ENCODE results near the gene SLC27A2. TPM values are rescaled to one million over a fixed set of nuclear protein-coding genes. Genes with fewer than 3 reads are reported as not detected.
"Not testable (repeated sequence)": the region's sequence is repeated elsewhere in the genome, so short reads cannot be mapped to it uniquely, and the experiment has no call there.

Gene SLC27A2
- total RNA-seq, result 10 to 100 TPM in 1 of 6 donors, 1 to 10 TPM in 4, under 1 TPM in 1; 0.66 to 18.2 (median 2.5) TPM

DNA sequence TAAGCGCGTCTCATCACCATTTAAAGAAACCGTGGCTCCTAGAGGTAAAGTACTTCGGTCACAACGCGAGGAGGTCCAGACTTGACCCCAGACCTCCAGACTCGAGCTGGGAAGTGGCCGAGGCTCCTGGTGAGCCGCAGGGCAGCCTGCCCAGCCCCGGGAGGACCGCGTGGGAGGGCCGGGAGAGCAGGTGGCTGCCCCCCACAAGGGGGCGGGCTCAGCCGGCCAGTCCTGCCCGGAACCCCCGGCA is at the start of gene SLC27A2:
SLC27A2 (plus strand) TSS at position 228 of the 250 bp plus-strand sequence. CDS start 232 bp downstream, outside the sequence.
- WGBS, 2 donors, result 6 to 18% methylated on average over 9 to 11 of the region's 17 CpGs
- no peak for DNase-seq
- no peaks in the 10 kb centered on the region for H3K36me3 ChIP-seq
- H3K27me3 ChIP-seq, result no peaks in the 10 kb centered on the region
- H3K4me3 ChIP-seq, result peak within 1 kb of the TSS; percentile 19 to 66 (median 54)
- no peaks in the 10 kb centered on the region for H3K9me3 ChIP-seq
- H3K27ac ChIP-seq, result no peak within 1 kb of the TSS
- peaks cover 4 to 16% (median 15%) of the 10 kb centered on the region in 4 donors for H3K4me1 ChIP-seq
- peak; percentile 32 to 71 for ATAC-seq (ENCODE audit: low FRiP score in 2 of 2)
- TF ChIP-seq, protein P1, sequence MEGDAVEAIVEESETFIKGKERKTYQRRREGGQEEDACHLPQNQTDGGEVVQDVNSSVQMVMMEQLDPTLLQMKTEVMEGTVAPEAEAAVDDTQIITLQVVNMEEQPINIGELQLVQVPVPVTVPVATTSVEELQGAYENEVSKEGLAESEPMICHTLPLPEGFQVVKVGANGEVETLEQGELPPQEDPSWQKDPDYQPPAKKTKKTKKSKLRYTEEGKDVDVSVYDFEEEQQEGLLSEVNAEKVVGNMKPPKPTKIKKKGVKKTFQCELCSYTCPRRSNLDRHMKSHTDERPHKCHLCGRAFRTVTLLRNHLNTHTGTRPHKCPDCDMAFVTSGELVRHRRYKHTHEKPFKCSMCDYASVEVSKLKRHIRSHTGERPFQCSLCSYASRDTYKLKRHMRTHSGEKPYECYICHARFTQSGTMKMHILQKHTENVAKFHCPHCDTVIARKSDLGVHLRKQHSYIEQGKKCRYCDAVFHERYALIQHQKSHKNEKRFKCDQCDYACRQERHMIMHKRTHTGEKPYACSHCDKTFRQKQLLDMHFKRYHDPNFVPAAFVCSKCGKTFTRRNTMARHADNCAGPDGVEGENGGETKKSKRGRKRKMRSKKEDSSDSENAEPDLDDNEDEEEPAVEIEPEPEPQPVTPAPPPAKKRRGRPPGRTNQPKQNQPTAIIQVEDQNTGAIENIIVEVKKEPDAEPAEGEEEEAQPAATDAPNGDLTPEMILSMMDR (IDR thresholded peaks at IDR 0.05), result peak in 3 of 6 experiments; percentile 33 to 57 (median 33)
- no peak for TF ChIP-seq POLR2AphosphoS5 (IDR thresholded peaks at IDR 0.05)

DNA sequence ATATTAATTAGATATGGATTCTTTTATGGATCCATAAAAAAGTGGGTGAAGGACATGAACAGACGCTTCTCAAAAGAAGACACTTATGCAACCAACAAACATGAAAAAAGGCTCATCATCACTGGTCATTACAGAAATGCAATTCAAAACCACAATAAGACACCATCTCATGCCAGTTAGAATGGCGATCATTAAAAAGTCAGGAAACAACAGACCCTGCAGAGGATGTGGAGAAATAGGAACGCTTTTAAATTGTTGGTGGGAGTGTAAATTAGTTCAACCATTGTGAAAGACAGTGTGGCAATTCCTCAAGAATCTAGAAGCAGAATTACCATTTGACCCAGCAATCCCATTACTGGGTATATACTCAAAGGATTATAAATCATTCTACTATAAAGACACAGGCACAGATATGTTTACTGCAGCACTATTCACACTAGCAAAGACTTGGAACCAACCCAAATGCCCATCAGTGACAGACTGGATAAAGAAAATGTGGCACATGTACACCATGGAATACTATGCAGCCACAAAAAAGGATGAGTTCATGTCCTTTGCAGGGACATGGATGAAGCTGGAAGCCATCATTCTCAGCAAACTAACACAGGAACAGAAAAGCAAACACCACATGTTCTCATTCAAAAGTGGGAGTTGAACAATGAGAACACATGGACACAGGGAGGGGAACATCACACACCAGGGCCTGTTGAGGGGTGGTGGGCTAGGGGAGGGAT is 49.6 kb upstream of the SLC27A2 start:
- H3K4me3 ChIP-seq; H3K36me3 ChIP-seq; H3K27ac ChIP-seq; ATAC-seq (ENCODE audit: low FRiP score in 2 of 2); DNase-seq; H3K27me3 ChIP-seq; H3K4me1 ChIP-seq; H3K9me3 ChIP-seq: not testable (repeated sequence)
- WGBS, 2 donors, result 60 to 75% methylated on average over 3 of the region's 3 CpGs

DNA sequence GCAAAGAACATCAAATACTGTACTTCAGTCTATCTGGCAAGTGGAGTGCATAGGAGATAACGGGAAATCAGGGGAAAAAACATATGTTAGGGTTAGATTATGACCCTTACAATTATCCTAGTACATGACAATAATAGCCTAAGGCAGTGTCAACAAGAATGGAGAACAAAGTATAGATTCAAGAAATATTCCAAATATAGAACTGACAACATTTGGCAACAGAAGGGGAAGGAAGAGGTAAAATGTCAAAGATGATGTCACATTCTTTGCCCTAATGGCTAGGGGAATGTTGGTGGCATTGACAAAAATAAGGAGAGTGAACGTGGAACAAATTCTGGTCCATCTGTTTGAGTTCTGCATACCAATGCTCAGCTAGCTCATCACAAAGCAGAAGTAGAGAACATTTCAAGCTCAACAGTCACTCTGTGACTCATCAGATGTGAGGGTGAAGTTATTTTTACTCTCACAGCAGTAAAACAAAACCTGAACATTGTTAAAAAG is 47.4 kb upstream of the SLC27A2 start:
- 12 to 22% methylated on average over 2 of the region's 2 CpGs for WGBS, 2 donors
- H3K27me3 ChIP-seq, result no peaks in the 10 kb centered on the region
- H3K4me1 ChIP-seq, result peaks cover 0 to 7% (median 0%) of the 10 kb centered on the region in 4 donors
- ATAC-seq (ENCODE audit: low FRiP score in 2 of 2) (peak in 1 of 2 donors; percentile 92), DNase-seq (no peak)
- no peaks in the 10 kb centered on the region for H3K36me3 ChIP-seq
- H3K27ac ChIP-seq, result peak overlapping the region in 1 of 4 donors; percentile 46
- H3K4me3 ChIP-seq, result no peak overlapping the region
- H3K9me3 ChIP-seq, result no peaks in the 10 kb centered on the region
- TF ChIP-seq POLR2AphosphoS5 (IDR thresholded peaks at IDR 0.05) (peak in 1 of 2 donors; percentile 35), POLR2A (IDR thresholded peaks at IDR 0.05) (no peak), EP300 (IDR thresholded peaks at IDR 0.05) (no peak)

DNA sequence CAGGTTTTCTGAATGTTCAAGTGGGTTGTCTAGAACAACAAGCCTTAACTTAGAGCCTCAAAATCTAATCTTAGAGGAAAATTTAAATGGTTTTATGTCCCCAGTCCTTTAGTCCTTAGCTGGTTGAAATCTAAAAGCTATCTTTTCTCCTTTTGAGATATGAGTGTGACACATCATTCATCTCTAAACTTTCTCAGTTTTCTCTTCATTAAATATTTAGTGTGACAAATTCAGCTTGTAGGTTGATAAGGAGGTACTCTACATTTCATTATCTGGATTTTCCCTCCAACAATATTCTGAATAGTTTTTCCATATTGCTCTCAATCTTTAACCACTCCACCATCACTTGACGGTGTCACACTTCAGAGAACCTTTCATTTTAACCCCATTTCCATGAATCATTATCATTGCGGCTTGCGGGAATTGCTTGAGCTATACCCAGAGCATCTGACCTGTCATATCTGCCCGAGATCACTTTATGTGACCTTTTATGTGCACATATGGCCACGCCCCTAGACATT is 46.9 kb upstream of the SLC27A2 start:
- DNase-seq, result no peak
- TF ChIP-seq POLR2A (IDR thresholded peaks at IDR 0.05) (no peak), POLR2AphosphoS5 (IDR thresholded peaks at IDR 0.05) (no peak), EP300 (IDR thresholded peaks at IDR 0.05) (no peak)
- TF ChIP-seq, protein P1 (IDR thresholded peaks at IDR 0.05), result no peak
- Histone ChIP-seq H3K9me3 (no peaks in the 10 kb centered on the region), H3K4me3 (no peak overlapping the region), H3K36me3 (no peaks in the 10 kb centered on the region), H3K4me1 (peaks cover 0 to 7% (median 0%) of the 10 kb centered on the region in 4 donors), H3K27me3 (no peaks in the 10 kb centered on the region), H3K27ac (peak overlapping the region in 1 of 4 donors; percentile 46)
- WGBS, 2 donors, result 73 to 74% methylated on average over 5 of the region's 5 CpGs
- ATAC-seq (ENCODE audit: low FRiP score in 2 of 2), result no peak

DNA sequence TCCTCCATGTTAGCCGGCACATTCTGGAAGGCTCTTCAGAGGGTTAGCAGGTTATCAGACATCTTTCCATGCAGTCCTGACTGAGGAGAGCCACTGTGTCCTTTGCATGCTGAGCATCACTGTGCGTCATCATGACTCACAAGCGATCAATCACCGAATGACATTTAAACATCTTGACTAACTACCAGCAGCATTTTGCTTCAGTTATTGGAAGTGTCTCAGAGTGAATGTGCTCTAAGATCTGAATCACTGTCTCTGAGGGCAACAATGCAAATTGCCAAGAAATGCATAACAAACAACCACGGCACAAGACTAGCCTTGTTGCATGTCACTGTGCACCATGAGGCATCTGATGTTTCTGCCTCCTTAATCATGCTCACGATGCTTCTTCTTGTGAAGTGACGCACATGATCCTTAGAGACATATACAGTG is 44.6 kb upstream of the SLC27A2 start:
- Histone ChIP-seq H3K27ac (no peak overlapping the region), H3K4me3 (no peak overlapping the region), H3K27me3 (no peaks in the 10 kb centered on the region), H3K4me1 (peaks cover 0 to 7% (median 0%) of the 10 kb centered on the region in 4 donors), H3K9me3 (no peaks in the 10 kb centered on the region), H3K36me3 (no peaks in the 10 kb centered on the region)
- TF ChIP-seq POLR2AphosphoS5 (IDR thresholded peaks at IDR 0.05), result no peak
- no peak for TF ChIP-seq EP300 (IDR thresholded peaks at IDR 0.05)
- TF ChIP-seq, protein P1 (IDR thresholded peaks at IDR 0.05), result no peak
- no peak for TF ChIP-seq POLR2A (IDR thresholded peaks at IDR 0.05)
- DNase-seq (no peak), ATAC-seq (ENCODE audit: low FRiP score in 2 of 2) (peak in 1 of 2 donors; percentile 76)
- WGBS, 2 donors, result 68 to 78% methylated on average over 7 of the region's 7 CpGs
